Hepatocyte (in vitro differentiated cells): ENCODE measurements around the gene ALDH1B1. TPM values are rescaled to one million over a fixed set of nuclear protein-coding genes. Genes with fewer than 3 reads are reported as not detected.

ENCODE experiments used
- DNase-seq: peaks from one replicate; pipeline ENCODE4 v3.0.0-alpha.2; 2016; ENCODE audit warnings: low spot score
- H2AFZ ChIP-seq: fragments of 200-600 bp; sonication (generic); 2 replicates; pipeline ENCODE4 v1.6.0; 2016; ENCODE audit warnings: antibody characterized with exemption, mild to moderate bottlenecking
- H3K27ac ChIP-seq: fragments of 200-600 bp; sonication (generic); 2 replicates; pipeline ENCODE4 v1.5.1; 2016; ENCODE audit warnings: mild to moderate bottlenecking
- H3K27me3 ChIP-seq: fragments of 200-600 bp; sonication (generic); 2 replicates; pipeline ENCODE4 v1.6.1; 2016
- H3K36me3 ChIP-seq: fragments of 200-600 bp; sonication (generic); replicated peaks from 2 replicates; pipeline ENCODE4 v1.5.1; 2016; ENCODE audit warnings: low read depth; ENCODE audit not compliant: insufficient read depth
- H3K4me1 ChIP-seq: fragments of 200-600 bp; sonication (generic); 2 replicates; pipeline ENCODE4 v1.5.1; 2016; ENCODE audit warnings: mild to moderate bottlenecking, moderate library complexity; ENCODE audit not compliant: insufficient read depth
- H3K4me2 ChIP-seq: fragments of 200-600 bp; sonication (generic); 2 replicates; pipeline ENCODE4 v1.6.0; 2016
- H3K4me3 ChIP-seq: fragments of 200-600 bp; sonication (generic); 2 replicates; pipeline ENCODE4 v1.5.1; 2016; ENCODE audit warnings: mild to moderate bottlenecking
- H3K79me2 ChIP-seq: fragments of 200-600 bp; sonication (generic); 2 replicates; pipeline ENCODE4 v1.6.0; 2017; ENCODE audit warnings: mild to moderate bottlenecking
- H3K9me2 ChIP-seq: fragments of 200-600 bp; sonication (generic); replicated peaks from 2 replicates; pipeline ENCODE4 v1.6.0; 2017; ENCODE audit warnings: mild to moderate bottlenecking; ENCODE audit not compliant: insufficient read depth
- H3K9me3 ChIP-seq: fragments of 200-600 bp; sonication (generic); 2 replicates; pipeline ENCODE4 v1.5.1; 2016; ENCODE audit warnings: low read depth, mild to moderate bottlenecking
- H4K20me1 ChIP-seq: fragments of 200-600 bp; sonication (generic); 2 replicates; pipeline ENCODE4 v1.6.0; 2016; ENCODE audit warnings: mild to moderate bottlenecking; ENCODE audit not compliant: insufficient read depth, poor library complexity, severe bottlenecking
- EZH2 ChIP-seq: fragments of 200-600 bp; sonication (generic); IDR thresholded peaks from 2 replicates; pipeline ENCODE4 v1.6.1; 2016; ENCODE audit warnings: antibody characterized with exemption, mild to moderate bottlenecking, borderline replicate concordance
- EZH2phosphoT487 ChIP-seq: fragments of 200-600 bp; sonication (generic); IDR thresholded peaks from one replicate; pipeline ENCODE4 v1.6.1; 2018; ENCODE audit warnings: antibody characterized with exemption, mild to moderate bottlenecking, low read depth, moderate library complexity; ENCODE audit not compliant: unreplicated experiment, severe bottlenecking
- WGBS: methylation state at CpG from one replicate; pipeline ENCODE4 v1.1.6; 2016; ENCODE audit warnings: low lambda C conversion rate; ENCODE audit errors: missing lambda C conversion rate; 5-methylcytosine and 5-hydroxymethylcytosine counted together
- polyA plus RNA-seq: library from polyadenylated mRNA; unstranded; fragments of >200 nt; fragmentation: Nextera tagmentation; extraction: Ambion mirVana; gene quantifications from 2 replicates; pipeline ENCODE4 v1.2.1, GENCODE V29; 2016
- total RNA-seq: library from RNA; depleted of rRNA; stranded (reverse); fragments of >200 nt; gene quantifications from 2 replicates; pipeline ENCODE4 v1.2.3, GENCODE V29; 2014
- TF ChIP-seq, protein P1 (sequence below): fragments of 200-600 bp; sonication (generic); IDR thresholded peaks from 2 replicates; pipeline ENCODE4 v1.5.1; 2016; ENCODE audit warnings: antibody characterized with exemption, mild to moderate bottlenecking; ENCODE audit not compliant: poor library complexity

Gene ALDH1B1
- total and polyA plus RNA-seq, 2 experiments from 2014 or later: 30.9 to 45.8 TPM

DNA sequence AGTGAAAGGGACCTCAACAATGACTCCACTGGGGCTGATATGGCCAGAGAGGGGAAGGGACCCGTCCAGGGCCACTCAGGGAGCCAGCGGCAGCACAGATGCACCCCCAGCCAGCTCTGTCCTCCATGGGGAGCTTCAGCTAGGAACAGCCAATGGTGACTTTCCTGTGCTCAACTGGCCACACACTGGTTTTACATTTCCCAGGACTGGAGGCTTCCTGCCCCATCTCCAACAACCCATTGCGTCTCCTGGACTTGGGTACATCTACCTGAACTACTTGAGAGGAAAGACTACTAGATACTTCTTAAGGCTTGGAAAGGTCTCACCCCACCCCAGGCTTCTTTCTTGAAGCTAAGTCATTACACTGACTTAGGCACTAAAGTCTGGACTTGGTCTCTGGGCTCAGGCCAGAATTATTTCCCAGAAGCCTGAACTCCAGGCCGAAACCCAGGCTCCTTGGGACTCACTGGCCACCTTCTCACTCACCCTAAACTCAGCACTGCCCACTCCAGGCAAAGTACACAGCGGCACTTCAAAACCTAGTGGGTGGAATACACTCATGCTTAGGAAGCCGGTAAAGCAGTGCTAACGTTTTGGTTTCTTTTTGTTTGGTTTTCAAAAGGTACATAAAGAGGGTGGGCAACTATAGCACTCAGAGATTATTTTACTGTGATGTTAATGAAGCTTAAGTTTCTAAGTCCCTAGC lies 30.2 kb downstream of the ALDH1B1 start:
- no peak for TF ChIP-seq EZH2phosphoT487
- no peak for TF ChIP-seq EZH2
- TF ChIP-seq, protein P1, sequence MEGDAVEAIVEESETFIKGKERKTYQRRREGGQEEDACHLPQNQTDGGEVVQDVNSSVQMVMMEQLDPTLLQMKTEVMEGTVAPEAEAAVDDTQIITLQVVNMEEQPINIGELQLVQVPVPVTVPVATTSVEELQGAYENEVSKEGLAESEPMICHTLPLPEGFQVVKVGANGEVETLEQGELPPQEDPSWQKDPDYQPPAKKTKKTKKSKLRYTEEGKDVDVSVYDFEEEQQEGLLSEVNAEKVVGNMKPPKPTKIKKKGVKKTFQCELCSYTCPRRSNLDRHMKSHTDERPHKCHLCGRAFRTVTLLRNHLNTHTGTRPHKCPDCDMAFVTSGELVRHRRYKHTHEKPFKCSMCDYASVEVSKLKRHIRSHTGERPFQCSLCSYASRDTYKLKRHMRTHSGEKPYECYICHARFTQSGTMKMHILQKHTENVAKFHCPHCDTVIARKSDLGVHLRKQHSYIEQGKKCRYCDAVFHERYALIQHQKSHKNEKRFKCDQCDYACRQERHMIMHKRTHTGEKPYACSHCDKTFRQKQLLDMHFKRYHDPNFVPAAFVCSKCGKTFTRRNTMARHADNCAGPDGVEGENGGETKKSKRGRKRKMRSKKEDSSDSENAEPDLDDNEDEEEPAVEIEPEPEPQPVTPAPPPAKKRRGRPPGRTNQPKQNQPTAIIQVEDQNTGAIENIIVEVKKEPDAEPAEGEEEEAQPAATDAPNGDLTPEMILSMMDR: no peak

DNA sequence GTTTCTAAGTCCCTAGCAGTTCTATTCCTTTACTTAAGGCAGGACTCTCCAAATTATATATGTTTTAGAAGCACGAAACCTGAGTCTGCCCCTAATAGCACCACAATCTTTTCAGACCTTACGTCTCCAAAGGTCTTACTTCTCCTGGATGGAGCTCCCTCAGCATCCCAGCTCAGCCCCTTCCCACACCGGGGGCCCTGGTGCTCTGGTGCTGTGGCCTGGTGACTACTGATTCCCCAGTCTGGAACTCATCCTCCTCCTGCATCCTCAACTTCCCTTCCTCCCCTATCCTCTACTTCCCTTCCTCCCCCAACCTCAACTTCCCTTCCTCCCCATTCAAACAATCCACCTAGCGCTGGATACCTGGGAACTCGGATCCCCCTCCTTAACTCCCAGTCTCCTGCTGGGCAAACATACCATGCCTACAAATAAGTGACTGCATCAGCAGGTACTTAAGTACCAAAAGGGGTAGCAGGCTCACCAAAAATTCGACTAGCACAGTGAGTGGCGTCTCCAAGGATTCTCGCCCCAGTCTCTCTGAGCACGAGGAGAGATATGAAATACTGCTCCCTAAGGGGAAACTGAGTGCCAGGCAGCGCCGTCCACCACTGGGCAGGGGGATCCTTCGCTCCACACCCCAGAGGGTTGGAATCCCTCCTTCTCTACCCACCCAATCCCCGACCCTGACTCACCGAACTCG lies 30.9 kb downstream of the ALDH1B1 start:
- 52% methylated on average over 12 of the region's 15 CpGs for WGBS
- Histone ChIP-seq H3K27ac (no peak overlapping the region), H3K4me1 (peaks cover 3% of the 10 kb centered on the region), H3K4me2 (peak overlapping the region; percentile 90), H3K9me3 (no peaks in the 10 kb centered on the region), H3K4me3 (no peak overlapping the region), H3K27me3 (peaks cover 58% of the 10 kb centered on the region), H3K36me3 (no peaks in the 10 kb centered on the region), H3K9me2 (no peaks in the 10 kb centered on the region), H3K79me2 (no peaks in the 10 kb centered on the region), H2AFZ (no peak overlapping the region), H4K20me1 (no peaks in the 10 kb centered on the region)
- DNase-seq: no peak
- TF ChIP-seq, protein P1: no peak
- no peak for TF ChIP-seq EZH2

More for the DNA sequence above, 30.2 kb downstream of the ALDH1B1 start:
- H3K79me2 ChIP-seq: no peaks in the 10 kb centered on the region
- no peak overlapping the region for H3K27ac ChIP-seq
- no peak overlapping the region for H2AFZ ChIP-seq
- DNase-seq: no peak
- no peaks in the 10 kb centered on the region for H3K9me3 ChIP-seq
- no peak overlapping the region for H3K4me2 ChIP-seq
- no peak overlapping the region for H3K4me3 ChIP-seq
- H3K36me3 ChIP-seq: no peaks in the 10 kb centered on the region
- 83% methylated on average over 7 of the region's 7 CpGs for WGBS
- H3K27me3 ChIP-seq: peaks cover 58% of the 10 kb centered on the region
- peaks cover 3% of the 10 kb centered on the region for H3K4me1 ChIP-seq
- no peaks in the 10 kb centered on the region for H4K20me1 ChIP-seq
- no peaks in the 10 kb centered on the region for H3K9me2 ChIP-seq

DNA sequence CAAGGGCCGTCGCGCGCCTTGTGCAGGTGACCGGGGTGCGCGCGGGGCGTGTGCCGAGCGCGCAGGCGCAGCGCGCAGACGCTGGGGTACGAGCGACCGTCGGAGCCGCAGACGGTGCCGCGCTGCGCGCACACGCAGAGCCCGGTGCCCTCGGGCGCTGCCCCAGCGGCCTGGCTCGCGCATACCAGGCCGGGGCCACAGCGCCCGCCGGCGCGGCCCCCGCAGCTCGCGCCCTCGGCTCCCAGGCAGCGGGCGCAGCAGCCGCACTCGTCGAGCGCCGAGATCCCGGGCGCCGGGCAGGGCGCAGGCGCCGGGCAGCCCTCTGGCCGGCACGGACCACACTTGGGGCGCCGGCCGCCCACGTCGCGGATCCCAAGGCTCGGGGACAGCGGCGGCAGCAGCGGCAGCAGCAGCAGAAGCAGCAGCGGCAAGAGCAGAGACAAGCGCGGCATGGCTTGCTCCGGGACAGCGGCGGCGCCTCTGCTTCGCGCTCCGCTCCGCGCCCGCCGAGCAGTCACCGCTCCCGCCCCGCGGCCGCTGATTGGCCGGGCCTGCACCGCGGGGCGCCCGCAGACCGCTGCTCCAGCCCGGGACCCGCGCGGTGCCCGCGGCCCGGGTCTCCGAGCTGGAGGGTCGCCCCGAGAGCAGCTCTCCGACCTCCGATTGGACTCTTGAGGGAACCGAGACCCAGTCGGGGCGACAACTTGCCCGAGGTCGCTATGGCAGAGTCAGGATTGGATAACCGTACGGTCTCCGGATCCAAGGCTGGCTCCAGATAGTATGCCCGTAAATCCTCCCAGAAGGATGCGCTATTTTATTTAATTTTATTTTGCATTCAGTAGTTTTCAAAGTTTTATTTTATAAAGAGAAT lies 31.7 kb downstream of the ALDH1B1 start, which contains the start of gene IGFBPL1:
TSS of gene IGFBPL1 (minus strand) at position 482 of the 871 bp plus-strand sequence. CDS start at position 452, 30 bp downstream.
- 2% methylated on average over 50 of the region's 115 CpGs for WGBS
- peak within 1 kb of the TSS; percentile 40 for H3K4me3 ChIP-seq
- no peak within 1 kb of the TSS for H3K27ac ChIP-seq

More for the DNA sequence above, 31.7 kb downstream of the ALDH1B1 start, which contains the start of gene IGFBPL1:
- no peaks in the 10 kb centered on the region for H3K79me2 ChIP-seq
- H3K4me2 ChIP-seq: peak within 1 kb of the TSS; percentile 90
- H3K9me2 ChIP-seq: no peaks in the 10 kb centered on the region
- DNase-seq: peak; percentile 58
- no peaks in the 10 kb centered on the region for H4K20me1 ChIP-seq
- peaks cover 3% of the 10 kb centered on the region for H3K4me1 ChIP-seq
- H3K36me3 ChIP-seq: no peaks in the 10 kb centered on the region
- peaks cover 51% of the 10 kb centered on the region for H3K27me3 ChIP-seq
- no peaks in the 10 kb centered on the region for H3K9me3 ChIP-seq
- peak within 1 kb of the TSS; percentile 68 for H2AFZ ChIP-seq
- TF ChIP-seq EZH2: peak; percentile 78
- no peak for TF ChIP-seq EZH2phosphoT487
